NCI-H1092 treated with DMSO at 0.1 percent for 48 hours (cell line): Measurements from ENCODE around the gene SAG.

Experiments used
- DNase-seq: peaks from one replicate; lab custom pipeline; 2025; lab: John Stamatoyannopoulos, UW

Gene SAG

DNA sequence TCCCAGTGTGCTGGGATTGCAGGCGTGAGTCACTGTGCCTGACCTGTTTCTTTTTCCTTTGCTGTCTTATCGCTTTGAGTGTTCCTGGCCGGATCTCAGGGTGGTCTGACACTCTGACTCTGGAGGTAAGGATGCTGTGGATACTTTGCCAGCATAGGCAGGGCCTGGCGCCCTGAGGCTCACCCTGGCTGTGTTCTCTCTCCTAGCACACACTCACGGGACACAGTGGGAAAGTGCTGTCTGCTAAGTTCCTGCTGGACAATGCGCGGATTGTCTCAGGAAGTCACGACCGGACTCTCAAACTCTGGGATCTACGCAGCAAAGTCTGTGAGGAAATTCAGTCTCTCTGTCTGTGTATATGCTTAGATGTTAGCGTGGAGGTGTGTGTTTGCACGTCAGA is 18.0 kb upstream of the SAG start:
- no peak for DNase-seq

- no peak for DNase-seq
Measured at GRCh38 chr2:233290051-233290845, 17.4 kb upstream of the SAG start.

GRCh38 chr2:233295891-233296290 is 11.7 kb upstream of the SAG start:
- no peak for DNase-seq

DNA sequence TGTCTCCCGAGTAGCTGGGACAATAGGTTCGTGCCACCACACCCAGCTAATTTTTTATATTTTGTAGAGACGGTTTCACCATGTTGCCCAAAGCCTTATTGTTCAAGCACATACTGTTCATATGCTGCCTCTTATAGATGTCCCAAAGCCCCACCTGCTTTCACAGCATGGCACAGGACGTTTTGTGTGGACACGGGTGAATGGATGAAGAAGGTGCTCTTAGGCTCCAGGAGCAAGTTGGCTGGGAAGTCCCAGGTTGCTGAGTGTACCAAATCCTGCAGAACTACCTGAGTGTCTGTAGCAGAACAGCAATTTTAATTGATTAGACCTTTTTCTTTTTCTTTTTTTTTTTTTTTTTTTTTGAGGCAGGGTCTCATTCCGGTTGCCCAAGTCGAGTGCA is 10.5 kb upstream of the SAG start:
- DNase-seq = no peak

- DNase-seq = no peak
Measured at GRCh38 chr2:233300401-233300800, 7.2 kb upstream of the SAG start.

GRCh38 chr2:233301248-233301647 is 6.4 kb upstream of the SAG start:
- DNase-seq = no peak

DNA sequence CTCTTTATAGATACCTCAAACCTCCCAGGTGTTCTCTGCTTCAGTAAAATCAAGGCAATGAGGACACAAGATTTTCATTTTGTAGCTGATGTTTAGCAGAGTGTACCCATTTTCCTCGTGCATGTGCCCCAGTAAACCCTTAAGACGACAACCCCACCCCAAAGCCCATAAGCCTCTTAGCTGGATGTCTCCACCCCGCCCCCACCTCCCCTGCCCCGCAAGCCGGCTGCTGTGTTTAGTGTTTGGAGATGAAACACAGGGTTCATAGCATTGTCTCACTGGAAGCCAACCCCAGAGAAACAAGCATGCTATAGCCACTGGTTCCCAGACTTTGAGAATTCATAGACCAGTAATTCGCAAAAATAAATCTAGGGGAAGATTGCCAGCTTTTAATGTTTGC is 5.8 kb upstream of the SAG start:
- no peak for DNase-seq

GRCh38 chr2:233303252-233303651 is 4.4 kb upstream of the SAG start:
- DNase-seq = no peak

- no peak for DNase-seq
Measured at GRCh38 chr2:233311241-233311926, 3.8 kb downstream of the SAG start.

DNA sequence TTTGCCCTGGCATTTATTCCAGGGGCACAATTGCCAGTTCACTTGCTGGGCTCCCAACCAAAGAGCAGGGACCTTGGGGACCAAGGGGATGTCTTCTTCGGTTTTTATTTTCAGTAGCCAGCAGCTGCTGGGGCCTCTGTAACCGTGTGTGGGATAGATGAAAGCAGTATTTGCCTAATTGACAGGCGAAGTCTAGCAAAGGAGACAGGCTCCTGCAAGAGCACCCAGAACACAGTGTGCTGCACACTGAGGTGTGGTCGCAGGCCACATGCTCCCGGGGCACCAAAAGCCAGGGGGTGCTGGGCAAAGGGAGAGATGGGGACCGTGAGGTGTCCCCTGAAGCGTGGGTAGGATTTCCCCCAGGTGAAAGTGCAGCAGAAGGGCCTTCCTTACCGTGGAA is 5.3 kb downstream of the SAG start:
- no peak for DNase-seq

DNA sequence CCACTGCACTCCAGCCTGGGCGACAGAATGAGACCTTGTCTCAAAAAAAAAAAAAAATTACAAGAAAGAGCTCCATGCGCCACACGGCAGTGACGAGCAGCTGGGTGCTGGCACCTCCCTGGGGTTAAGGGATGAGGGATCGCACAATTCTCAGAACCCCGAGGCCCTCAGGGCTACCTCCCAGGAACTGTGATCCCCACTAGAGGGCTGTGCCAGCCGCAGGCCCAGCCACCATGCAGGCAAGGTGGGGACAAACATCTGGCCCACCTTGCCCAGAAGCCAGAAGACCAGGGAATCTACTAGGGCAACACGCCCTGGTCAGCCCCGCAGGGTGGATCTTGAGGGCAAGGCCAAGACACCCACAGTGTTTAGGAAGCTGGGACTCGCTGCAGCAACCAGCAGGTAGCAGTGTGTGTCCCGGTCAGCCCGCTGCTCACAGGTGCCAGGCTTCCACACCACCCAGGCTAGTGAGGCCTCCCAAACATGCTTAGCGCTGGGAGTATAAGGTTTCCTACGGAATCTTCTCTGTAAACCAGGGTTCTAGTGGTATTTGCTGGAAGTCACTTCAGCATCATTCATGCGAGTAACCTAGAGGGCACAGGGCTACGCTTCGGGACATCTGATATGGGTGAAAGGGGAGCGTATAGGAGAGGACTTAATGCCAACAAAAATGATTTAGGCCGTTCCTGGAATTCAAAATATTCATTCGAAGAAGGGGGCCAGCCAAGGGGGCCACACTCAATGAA is 6.7 kb downstream of the SAG start:
- no peak for DNase-seq

- DNase-seq = no peak
Measured at GRCh38 chr2:233317196-233317943, 9.8 kb downstream of the SAG start.

DNA sequence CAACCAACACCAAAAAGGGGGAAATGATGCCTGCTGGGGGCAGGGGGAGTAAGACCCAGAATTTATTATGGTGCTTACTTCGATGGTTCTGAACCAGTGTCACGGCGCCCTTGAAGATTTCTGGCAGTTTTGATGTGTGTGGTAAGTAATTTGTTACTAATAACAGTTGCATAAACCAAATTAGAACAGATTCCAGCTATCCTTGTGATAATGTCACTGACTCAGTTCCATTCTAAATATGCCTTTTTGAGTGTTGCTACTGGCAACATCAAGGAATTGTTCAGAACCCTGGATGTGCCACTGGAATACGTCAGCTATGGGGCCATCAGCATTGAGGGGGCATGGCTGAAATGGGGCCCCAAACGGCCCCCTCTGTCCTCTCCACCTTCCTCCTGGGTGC is 11.6 kb downstream of the SAG start:
- no peak for DNase-seq

- DNase-seq = no peak
Measured at GRCh38 chr2:233320470-233320869, 12.9 kb downstream of the SAG start.

DNA sequence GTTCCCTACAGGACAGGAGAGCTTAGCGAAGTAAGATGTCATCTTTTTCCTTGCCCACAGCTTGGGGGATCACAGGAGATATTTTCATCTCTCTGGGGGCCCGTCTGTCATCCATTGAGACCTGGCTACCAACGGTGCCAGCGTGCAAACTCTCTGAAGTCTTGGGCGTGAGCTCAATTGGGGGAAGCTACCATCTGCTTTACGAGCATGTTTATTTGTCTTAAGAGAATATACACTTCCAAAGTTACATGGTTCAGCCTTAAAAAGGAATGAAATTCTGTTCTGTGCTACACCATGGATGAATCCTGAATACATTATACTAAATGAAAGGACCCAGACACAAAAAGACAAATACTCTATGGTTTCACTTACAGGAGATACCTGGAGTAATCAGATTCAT is 13.6 kb downstream of the SAG start:
- DNase-seq = no peak

DNA sequence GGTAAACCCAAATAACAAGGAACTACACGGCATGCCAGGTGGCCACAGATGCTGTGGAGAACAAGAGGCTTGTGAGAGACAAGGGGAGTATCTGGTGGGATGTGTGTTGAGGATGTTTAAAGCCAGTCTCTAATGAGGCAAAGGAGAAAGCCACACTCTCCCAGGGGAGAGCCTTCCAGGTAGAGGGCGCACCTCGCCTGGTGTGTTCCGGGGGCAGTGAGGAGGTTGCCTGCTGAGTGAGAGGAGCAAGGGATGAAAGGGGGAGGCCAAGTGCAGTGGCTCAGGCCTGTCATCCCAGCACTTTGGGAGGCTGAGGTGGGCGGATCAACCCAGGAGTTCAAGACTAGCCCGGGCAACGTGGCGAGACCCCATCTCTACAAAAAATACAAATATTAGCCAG is 16.2 kb downstream of the SAG start:
- DNase-seq = no peak

DNA sequence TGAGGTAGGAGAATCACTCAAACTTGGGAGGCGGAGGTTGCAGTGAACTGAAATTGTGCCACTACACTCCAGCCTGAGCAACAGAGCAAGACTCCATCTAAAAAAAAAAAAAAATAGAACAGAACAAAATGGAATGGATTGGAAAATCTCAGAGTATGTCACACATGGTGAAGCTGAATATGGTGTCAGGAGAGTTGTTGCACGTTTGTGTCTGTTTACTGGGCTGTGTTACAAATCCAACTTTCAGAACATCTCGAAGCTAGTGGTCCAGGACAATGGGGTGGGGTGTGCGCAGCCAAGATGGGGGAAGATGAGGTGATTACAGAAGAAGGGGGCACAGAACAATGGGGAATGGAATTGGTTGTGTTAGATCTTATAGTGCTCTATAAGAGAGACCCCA is 17.6 kb downstream of the SAG start:
- no peak for DNase-seq

- no peak for DNase-seq
Measured at GRCh38 chr2:233325814-233326213, 18.2 kb downstream of the SAG start.

DNA sequence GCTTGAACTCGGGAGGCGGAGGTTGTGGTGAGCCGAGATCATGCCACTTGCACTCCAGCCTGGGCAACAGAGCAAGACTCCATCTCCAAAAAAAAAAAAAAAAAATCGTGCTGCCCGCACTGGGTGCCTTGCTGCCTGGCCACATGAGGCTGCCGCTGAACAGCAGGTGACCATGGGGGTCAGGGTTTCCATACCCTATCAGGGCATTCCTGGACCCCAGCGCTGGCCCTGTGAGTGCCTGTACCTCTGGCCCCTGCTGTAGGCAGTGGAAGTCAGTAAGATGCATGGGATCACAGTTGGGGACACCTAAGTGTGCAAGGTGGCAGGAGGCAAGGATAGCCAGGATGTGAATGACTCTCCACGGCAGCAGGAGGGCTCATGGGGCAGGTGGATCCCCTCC is 18.9 kb downstream of the SAG start:
- DNase-seq = no peak

DNA sequence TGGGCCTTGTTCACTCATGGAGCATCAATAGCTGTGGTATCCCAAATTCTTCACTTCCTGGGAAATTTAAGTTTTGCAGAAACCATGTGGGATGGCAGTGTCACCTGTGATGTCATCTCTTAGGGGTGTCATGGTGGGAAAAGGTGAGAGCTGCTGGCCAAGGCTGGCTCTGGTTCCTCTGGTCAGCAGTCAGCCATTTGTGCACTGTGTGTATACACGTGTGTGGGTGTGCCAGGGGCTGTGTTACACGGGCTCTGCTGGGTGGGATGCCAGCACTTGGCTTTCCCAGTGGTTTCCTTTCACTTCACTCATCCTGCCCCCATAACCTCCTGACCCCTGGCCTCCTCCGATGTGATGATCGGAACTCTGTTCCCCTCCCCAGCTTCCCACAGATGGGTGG is 21.3 kb downstream of the SAG start:
- no peak for DNase-seq

DNA sequence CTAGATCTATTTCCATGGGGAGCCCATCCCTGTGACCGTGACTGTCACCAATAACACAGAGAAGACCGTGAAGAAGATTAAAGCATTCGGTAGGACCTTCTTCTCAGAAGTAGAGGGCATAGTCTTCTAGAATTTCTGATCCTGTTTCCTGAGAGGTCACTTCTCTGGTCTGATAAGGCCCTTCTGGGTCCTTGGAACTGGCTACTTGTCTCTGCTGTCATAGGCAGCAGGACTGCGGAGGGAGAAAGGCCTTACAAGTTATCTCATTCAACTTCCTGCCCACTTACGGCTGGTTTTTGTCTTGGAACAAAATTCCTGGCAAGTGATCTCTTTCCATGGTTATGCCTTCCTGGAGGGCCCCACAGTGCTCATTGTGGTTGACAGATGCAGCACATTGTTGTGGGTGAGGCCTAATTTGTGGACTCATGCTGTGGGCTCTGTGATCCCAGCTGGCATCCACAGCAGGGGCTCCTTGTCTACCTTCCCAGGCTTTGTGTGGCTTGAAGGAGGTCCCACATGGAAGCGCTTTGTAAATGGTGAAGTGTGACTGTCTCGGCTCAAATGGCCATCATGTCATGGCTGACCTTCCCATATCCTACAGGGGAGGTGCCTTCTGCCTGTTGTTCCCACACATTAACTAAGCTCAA is 22.0 kb downstream of the SAG start:
- DNase-seq = peak; percentile 57

GRCh38 chr2:233331536-233331935 is 23.9 kb downstream of the SAG start:
- DNase-seq = no peak
